GM06990 (cell line): Measurements from ENCODE around the gene SIGLEC9.
"Not testable (repeated sequence)": the region's sequence is repeated elsewhere in the genome, so short reads cannot be mapped to it uniquely, and the experiment has no call there.

Experiments
- DNase-seq: peaks from one replicate; pipeline ENCODE4 v3.0.0-alpha.2; 2011; ENCODE audit not compliant: insufficient read length; ENCODE audit errors: extremely low read depth
- H3K27me3 ChIP-seq: replicated peaks from 2 replicates; pipeline ENCODE4 v1.6.0; 2011; ENCODE audit warnings: low read length; ENCODE audit not compliant: control insufficient read depth, insufficient read depth
- H3K36me3 ChIP-seq: 2 replicates; pipeline ENCODE4 v1.5.1; 2011; ENCODE audit warnings: low read length; ENCODE audit not compliant: control insufficient read depth, insufficient read depth
- H3K4me3 ChIP-seq: replicated peaks from 2 replicates; pipeline ENCODE4 v1.5.1; 2011; ENCODE audit warnings: low read depth, mild to moderate bottlenecking, control low read depth, low read length
- CTCF ChIP-seq: IDR thresholded peaks from 2 replicates; pipeline ENCODE4 v1.5.1; 2011; ENCODE audit warnings: low read length, control low read depth, mild to moderate bottlenecking, inconsistent platforms; ENCODE audit not compliant: insufficient read depth, poor library complexity, severe bottlenecking

Gene SIGLEC9

GRCh38 chr19:51163257-51163656, 38.6 kb downstream of the SIGLEC9 start:
- H3K27me3 ChIP-seq, result no peaks in the 10 kb centered on the region
- no peak for DNase-seq
- no peak overlapping the region for H3K4me3 ChIP-seq
- no peak for TF ChIP-seq CTCF
- H3K36me3 ChIP-seq, result no peaks in the 10 kb centered on the region

GRCh38 chr19:51164215-51164614, 39.5 kb downstream of the SIGLEC9 start:
- no peak for DNase-seq
- Histone ChIP-seq H3K4me3 (no peak overlapping the region), H3K27me3 (no peaks in the 10 kb centered on the region), H3K36me3 (no peaks in the 10 kb centered on the region)
- TF ChIP-seq CTCF, result no peak

- H3K36me3 ChIP-seq, result no peaks in the 10 kb centered on the region
- no peaks in the 10 kb centered on the region for H3K27me3 ChIP-seq
- H3K4me3 ChIP-seq, result no peak overlapping the region
- DNase-seq, result no peak
- TF ChIP-seq CTCF, result no peak
Observed at GRCh38 chr19:51166846-51167490, 42.3 kb downstream of the SIGLEC9 start.

- DNase-seq, result no peak
- H3K36me3 ChIP-seq, result no peaks in the 10 kb centered on the region
- no peak overlapping the region for H3K4me3 ChIP-seq
- no peaks in the 10 kb centered on the region; the same call in 1 of the 2 replicates for H3K27me3 ChIP-seq
- no peak for TF ChIP-seq CTCF
Observed at GRCh38 chr19:51168564-51169282, 44.0 kb downstream of the SIGLEC9 start.

GRCh38 chr19:51169283-51169918, 44.7 kb downstream of the SIGLEC9 start:
- not testable (repeated sequence) for H3K4me3 ChIP-seq, H3K27me3 ChIP-seq, H3K36me3 ChIP-seq, DNase-seq
- peak; percentile 79 for TF ChIP-seq CTCF
